DMS 273 (cell line): ENCODE results near the gene RPS15.

Source experiments
- DNase-seq: peaks from one replicate; lab custom pipeline; 2025; ENCODE audit not compliant: unreplicated experiment; lab: John Stamatoyannopoulos, UW

RPS15 gene

DNA sequence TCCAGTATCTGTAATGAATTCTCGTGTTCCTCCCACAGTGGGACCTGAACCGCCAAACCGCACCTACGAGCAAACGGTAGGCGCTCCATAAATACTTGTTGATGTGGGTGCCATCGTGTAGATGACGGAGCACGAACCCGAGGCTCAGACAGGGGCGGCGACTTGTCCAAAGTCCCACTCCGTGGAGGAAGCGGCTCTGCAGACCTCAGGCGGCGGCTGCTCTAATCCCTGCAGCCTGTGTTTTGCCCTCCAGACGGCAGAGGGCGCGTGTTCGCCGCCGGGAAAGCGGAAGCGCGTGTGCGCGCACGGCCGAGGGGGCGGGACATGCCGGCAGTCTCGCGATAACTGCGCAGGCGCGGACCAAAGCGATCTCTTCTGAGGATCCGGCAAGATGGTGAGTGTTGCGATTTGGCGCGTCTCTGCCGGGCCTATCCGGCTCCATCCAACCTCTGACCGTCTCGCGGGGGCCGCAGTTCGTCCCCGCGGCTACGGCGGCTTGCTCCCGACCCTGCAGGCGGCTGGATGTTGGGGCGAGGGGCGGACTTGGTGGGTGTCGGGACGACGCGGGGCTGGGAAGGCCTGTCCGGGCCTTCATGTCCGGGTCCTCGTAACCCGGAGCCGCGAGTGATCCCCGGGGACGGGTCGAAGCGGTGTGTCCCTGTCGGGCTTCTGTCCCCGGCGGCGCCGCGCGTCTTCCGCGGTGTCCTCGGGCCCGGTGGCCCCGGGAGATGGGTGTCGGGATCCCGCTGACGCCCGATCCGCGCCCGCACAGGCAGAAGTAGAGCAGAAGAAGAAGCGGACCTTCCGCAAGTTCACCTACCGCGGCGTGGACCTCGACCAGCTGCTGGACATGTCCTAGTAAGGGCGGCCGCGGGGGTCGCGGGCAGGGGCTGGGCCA, at the start of gene RPS15:
TSS of gene RPS15 (plus strand) at position 362 of the 898 bp plus-strand sequence. CDS start at position 392, 30 bp downstream.
- peak; percentile 98 for DNase-seq

DNA sequence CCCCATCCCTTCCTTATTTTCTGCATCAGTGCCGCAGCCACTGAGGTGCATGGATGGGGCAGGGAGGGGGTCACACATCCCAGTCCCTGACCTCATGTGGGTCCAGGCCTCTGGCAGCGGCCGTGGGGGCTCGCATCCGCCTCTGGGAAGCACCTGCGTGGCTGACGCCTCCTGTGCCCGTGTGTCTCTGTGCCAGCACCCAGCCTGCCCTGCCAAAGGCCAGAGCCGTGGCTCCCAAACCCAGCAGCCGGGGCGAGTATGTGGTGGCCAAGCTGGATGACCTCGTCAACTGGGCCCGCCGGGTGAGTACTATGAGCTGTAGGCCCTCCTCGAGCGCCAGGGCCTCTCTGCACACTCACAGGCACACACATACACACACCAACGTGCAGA, 49.6 kb upstream of the RPS15 start:
- DNase-seq = no peak

DNA sequence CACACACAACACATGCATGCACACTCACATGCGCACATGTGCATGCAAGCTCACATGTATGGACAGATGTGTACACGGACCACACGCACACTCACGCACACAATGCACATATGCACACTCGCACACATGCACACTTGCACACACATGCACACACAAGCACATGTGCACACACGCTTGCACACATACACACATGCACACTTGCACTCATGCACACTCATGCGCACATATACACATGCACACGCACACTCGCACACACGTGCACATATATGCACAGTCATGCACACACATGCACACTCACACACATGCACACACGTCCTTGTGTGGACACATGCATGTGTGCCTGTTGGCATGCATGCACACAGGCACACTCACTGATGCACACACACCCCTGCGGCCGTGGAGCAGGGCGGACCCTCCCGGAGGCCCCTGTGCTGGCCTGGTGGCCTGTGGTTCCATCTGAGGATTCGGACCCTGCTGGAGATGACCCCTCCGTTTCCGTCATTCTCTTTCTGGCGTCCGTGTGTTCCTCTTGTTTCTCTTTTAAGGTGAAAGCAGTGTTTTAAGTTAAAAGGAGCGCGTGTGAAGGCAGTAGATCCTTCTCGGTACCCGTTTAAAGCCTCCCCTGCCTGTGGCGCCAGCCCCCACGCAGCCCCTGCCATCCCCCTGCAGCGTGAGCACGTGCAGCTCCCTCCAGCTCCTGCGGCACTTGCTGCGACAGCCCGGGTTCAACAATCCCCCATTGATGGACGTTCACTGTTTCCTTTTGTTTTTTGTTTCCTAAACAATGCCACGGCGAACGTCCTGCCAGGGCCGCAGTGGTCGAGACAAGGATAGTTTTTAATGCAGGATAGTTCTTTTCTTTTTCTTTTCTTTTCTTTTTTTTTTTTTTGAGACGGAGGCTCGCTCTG, 48.9 kb upstream of the RPS15 start:
- no peak for DNase-seq

DNA sequence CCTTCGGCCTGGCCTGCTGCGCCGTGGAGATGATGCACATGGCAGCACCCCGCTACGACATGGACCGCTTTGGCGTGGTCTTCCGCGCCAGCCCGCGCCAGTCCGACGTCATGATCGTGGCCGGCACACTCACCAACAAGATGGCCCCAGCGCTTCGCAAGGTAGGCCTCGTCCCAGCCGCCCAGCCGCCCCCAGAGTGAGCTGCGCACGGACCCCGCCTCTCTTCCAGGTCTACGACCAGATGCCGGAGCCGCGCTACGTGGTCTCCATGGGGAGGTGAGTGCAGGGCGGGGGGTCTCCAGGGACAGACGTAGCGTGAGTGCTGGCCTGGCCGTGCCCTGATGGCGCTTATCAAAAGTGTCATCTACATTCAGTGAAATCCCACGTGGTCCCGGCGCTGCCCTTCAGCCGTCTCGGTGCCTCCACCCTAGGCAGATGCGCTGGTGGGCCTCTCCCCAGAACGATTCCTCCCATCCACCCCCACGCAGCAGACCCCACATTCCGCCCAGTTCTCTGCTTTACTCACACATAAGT, 47.2 kb upstream of the RPS15 start:
- no peak for DNase-seq

DNA sequence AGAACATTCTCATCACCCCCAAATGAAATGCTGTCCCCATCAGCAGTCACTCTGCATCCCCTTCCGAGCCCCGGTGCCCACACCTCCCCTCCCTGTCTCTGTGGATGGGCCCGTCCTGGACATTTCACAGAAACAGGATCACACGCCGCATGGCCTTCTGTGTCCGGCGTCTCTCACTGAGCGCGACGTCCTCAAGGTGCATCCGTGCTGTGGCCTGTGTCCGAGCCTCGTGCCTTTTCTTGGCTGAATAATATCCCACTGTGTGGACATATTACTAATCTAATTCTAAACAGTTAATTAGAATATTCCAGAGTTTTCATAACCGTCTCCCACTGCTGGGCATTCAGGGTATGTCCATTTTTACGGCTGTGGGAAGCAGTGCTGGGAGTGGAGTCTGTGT, 45.8 kb upstream of the RPS15 start:
- no peak for DNase-seq

DNA sequence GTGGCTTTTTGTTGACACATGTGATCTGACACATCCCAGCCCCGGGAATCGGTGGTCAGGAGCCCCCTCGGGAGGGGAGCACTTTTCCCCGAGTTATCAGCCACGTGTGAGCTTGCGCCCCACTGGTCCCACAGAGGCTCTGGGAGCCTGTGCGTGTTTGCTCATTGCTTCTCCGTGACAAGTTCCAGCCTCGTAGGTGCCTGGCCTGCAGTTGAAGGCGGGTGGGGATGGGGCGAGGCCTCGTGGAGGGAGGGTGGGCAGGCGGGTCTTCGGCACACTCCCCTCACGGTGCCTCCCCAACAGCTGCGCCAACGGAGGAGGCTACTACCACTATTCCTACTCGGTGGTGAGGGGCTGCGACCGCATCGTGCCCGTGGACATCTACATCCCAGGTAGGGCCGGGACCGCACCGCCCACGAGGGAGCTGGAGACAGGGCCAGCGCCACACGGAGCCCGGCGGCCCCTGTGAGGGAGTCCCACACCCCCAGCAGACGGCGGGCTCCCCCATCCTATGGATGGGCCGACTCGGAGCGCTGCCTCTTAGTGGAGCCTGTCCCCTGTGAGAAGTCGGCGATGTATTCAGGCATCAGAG, 45.2 kb upstream of the RPS15 start:
- no peak for DNase-seq

DNA sequence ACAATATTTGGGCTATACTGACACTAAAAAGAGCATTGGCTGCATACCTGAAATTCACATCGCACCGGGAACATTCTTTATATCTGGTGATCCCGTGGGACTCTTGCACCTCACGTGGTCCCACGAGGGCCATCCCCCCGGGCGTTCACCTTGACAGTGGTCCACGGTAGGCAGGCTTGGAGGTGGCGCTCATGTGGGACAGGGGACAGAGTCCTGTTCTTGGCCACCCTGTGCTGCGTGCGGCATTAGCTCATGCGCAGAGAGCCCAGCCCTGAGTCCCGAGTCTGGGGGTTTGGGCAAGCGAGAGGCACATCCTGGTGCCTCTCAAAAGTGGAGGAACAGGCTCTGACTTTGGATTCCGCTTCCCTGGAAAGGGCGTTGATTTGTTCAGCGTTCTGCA, 44.4 kb upstream of the RPS15 start:
- DNase-seq = no peak

DNA sequence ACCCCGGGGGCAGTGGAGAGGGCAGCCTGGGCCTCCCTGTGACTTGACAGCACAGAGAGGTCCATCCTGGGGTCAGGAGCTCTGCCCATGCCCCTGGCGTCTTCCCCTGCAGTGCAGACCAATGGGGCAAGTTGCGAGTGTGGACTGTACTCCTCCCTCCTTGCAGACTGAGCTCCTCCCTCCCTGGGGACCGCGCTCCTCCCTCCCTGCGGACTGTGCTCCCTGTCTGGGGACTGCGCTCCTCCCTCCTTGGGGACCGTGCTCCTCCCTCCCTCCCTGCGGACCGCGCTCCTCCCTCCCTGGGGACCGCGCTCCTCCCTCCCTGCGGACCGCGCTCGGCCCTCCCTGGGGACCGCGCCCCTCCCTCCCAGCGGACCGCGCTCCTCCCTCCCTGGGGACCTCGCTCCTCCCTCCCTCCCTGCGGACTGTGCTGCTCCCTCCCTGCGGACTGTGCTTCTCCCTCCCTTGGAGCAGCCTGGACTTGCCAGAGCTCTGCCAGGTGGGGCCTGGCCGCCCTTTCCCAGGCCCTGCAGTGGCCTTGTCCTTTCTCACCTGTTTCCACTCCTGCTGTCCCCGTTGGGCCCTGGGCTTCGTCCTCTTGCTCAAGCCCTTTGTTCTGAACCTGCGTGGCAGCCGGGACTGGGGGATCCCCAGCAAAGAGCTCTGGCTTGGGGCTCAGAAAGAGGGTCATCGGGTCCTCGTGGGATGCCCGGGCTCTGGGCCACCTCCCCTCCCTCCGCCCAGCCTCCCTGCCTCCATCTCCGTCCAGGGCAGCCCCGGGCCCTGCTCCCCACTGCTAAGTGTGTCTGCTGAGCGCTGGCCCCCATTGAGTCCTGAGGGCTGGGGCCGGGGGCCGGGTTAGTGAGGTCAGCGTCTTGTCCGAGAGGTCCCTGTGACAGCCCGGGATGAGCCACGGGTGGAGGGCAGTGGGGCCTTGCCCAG, 43.7 kb upstream of the RPS15 start:
- DNase-seq = no peak

DNA sequence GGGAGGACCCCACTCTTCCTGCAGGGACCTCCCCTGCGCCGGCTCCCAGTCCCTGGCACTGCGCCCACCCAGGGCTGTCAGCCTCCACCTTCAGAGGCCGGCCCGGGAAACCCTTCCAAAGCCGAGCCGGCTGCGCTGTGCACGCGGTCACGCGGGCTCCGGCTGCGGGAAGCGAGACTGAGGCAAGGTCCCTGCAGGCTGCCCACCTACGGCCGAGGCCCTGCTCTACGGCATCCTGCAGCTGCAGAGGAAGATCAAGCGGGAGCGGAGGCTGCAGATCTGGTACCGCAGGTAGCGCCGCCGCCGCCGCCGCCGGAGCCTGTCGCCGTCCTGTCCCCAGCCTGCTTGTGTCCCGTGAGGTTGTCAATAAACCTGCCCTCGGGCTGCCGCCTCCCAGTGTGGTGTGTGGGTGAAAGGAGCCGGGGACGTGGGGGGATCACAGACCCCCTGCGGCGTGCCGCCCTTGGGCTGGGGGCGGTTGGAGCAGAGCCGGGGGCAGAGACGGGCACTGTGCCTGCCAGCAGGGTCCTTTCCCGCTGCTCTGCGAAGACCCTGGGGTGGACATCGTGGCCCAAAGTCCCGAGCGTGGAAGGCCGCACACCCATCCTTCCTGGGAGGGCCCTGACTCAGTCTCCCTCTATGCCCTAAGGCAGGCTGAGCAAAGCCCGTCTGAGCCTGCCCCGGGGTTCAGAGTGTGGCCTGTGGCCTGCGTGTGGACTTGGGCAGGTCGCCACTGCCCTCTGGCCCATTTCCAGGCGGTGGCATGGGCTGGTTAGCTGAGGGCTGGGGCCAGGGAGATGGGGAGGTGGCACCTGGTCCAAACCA, 42.8 kb upstream of the RPS15 start:
- peak; percentile 42 for DNase-seq

DNA sequence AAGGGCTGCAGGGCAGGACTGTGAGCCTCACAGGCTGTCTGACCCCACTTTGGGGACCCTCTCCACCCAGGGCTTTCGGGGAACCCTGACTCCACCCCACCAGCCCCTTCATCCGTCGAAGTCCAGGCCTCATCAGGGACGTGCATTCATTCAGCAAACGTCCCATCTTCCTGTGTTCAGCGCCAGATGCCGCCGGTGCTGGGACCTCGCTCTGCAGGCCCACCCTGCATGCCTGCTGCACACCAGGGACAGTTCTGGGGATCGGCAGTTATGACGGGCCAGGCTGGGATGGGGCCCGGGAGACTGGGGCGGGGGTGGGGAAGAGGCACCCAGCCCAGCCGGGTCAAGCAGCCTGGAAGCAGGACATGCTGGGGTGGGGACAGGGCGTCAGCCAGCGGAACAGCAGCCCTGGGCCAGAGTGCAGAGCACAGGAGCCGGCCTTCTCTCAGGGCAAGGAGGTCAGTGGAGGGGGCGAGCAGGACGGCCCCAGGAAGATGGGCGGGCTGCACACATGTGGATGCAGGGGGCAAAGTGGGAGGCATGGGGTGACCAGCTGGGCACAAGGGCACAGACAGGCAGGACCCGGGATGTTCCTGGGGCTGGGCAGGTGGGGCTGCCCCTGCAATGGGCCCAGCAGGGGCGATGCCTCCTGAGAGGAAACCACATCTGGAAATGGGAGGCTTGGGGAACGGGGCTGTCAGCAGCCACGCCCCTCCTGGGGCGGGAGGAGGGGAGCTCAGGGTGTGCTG, 42.0 kb upstream of the RPS15 start:
- DNase-seq = peak; percentile 67

DNA sequence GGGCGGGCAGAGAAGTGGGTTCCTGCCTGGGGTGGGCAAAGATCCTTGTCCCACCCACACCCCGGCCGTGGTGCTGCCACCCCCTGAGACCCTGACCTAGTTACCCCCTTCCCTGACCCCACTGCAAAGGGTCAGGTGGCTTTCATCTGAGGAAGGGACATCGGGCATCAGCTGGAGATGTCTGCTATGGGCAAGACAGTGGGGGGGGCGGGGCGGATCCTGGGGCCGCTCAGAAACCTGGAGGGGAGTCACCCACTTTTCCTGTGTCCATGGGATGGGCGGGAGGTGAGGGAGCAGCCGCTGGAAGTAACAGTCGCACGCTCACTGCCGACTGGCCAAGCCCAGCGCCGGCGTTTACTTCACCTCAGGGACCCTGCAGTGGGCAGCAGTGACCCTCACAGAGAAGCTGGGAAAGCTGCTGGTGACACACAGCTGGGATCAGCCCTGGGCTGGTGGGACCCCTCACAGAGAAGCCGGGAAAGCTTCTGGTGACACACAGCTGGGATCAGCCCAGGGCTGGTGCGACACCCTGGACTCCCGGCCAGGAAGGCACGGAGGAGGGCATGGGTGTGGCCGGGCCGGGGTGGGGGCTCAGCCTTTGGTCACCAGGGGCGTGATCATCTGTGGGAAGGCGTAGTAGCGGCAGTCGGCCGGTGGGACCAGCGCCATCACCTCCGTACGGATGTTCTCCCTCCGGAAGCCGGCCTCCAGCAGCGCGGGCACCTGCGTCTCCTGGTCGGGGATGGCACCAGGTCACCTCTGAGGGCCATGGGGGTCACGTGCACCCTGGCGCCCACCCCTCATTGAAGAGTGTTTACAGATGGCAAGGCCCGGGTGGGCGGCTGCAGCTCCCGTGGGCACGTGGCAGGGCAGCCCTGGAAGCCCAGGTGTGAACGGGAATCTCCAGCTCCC, 41.2 kb upstream of the RPS15 start:
- no peak for DNase-seq

DNA sequence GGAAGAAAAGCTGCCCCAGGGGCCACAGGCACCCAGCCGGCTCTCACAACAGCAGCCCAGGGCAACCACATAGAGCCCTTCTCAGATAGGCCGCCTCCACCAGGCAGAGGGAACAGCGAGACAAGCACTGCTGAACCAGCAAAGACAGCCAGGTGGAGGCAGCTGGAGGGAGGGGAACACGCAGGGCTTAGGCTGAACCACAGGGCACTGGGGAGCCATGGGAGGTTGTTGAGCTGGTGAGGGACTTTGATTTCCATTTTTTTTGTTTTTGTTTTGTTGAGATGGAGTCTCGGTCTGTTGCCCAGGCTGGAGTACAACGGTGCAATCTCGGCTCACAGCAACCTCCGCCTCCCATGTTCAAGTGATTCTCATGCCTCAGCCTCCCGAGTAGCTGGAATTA, 40.4 kb upstream of the RPS15 start:
- DNase-seq = peak; percentile 53

DNA sequence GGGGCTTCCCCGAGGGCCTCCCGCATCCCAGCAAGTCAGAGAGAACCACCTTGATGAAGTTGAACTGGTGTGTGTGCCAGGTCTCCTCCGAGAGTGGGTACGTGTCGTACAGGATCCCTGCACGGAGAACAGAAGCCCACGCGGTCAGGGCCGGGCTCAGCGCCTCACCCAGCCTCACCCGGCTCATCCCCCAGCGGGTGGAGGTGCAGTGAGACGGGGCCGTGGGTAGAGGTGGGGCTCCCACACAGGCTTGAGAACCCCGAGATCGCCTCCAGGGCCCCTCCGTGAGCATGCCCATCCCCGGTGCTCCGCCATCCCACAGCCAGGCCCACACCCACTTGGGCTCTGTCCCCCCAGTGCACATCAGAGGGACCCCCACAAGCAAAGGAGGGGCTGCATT, 39.1 kb upstream of the RPS15 start:
- DNase-seq = no peak

DNA sequence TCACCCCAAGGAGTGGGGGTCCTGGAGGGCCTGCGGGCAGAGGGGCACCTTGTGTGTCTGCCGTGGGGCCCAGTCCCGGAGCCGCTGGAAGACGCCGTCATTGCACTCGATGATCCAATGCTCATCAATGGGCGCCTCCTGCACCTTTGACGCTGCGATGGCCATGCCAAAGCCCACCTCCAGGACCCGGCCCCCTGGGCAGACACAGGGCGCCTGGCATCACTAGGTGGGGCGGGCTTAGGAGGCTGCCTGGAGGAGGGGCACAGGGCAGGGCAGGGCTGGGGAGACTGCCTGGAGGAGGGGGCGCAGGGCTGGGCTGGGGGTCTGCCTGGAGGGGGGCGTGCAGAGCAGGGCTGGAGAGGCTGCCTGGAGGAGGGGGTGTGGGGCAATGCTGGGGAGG, 38.5 kb upstream of the RPS15 start:
- DNase-seq = no peak

DNA sequence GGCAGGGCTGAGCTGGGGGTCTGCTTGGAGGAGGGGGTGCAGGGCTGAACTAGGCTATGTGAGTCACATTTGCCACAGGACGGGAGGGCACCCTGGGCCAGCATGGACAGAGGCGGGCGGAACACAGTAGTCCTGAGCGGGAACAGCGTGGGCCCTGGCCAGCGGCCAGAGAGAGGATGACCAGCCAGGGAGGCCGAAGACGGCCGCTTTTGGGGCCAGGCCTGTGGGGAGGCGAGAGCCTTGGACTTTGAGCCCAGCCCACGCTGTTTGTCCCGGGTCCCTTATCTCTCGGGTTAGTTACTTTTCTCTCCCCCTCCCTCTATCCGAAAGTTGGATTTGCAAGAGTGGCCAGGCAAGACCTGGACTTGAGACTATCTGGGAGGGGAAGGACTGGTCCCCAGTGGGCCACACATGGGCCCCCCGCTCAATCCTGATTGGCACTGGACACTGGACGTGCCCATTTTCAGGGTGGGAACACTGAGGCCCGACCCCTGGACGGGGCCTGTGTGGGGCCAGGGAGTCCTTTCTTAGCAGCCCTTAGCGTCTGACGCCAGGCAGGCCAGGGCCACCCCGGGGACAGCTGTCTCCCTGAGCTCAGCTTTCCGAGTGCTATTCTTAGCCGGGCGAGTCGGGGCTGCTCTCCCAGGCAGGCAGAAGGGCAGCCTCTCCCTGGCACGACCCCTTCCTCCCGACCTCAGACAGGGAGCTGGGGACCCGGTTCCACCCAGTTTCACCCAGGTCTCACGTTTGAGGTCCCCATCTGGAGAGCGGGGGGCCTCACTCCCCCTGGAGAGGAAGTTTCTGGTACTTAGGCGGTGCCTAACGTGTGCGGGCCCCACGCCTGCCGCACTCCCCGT, 37.7 kb upstream of the RPS15 start:
- DNase-seq = peak; percentile 83

DNA sequence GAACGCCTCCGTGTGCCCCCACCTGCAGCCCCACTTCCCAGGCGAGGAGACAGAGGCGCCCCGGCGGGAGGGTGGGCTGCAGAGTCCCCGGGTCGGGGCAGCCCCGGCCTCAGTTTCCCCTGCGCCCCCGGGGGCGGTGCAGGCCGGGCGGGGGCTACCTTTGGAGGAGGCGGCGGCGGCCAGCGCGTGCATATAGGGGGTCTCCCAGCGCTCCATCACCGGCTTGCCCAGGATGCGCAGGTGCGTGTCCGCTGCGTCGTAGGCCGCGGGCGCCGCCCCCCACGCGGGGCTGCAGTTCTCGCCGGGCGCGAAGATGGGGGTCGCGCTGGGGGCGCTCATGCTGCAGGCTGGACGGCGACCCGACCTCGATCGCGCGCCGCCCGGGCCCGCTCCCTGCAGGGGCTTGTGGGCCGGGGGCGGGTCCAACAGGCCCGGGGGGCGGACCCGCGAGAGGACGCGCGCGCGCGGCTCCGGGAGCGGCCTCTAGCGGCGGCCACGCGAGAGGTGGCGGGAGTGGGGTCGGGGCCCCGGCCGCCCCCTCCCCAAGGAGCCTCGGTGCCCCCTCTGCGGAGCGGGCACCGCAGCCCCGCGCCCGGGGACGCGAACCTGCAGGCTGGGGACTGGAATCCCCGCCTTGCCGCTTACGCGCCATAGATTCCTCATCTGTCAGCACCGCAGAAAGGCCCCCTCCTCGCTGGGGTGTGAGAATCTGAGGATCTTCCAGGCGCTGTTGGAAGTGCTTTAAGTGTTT, 36.9 kb upstream of the RPS15 start, which contains the start of gene GAMT:
TSS of gene GAMT (minus strand) at position 405 of the 751 bp plus-strand sequence. CDS start at position 339, 66 bp downstream.
- DNase-seq = peak; percentile 77
